Lower leg skin (tissue), 4 donors: ENCODE measurements around the gene NDEL1. TPM values are rescaled to one million over a fixed set of nuclear protein-coding genes. Genes with fewer than 3 reads are reported as not detected.

Experiments used
- total RNA-seq, 4 donors: library from RNA; depleted of rRNA; stranded (reverse); fragments of >200 nt; gene quantifications; one replicate each; pipeline ENCODE4 v1.1.0, GENCODE V29; 2016

The NDEL1 gene
- total RNA-seq, 4 donors from 2014 or later: 129 to 160 (median 145) TPM

Other genes starting within 250 kb of the NDEL1 start
- gene BORCS6, start 245.7 kb upstream of the NDEL1 start, total RNA-seq: 10 to 100 TPM; 22.0 to 26.6 (median 25.0) TPM
- gene AURKB, start 225.3 kb upstream of the NDEL1 start, total RNA-seq: 10 to 100 TPM in 2 of 4 donors, 1 to 10 TPM in 2; 3.2 to 12.9 (median 8.6) TPM
- 10 to 100 TPM; 11.2 to 32.0 (median 15.9) TPM for gene CTC1, start 187.8 kb upstream of the NDEL1 start, total RNA-seq
- 10 to 100 TPM in 3 of 4 donors, 1 to 10 TPM in 1; 6.2 to 19.0 (median 15.7) TPM for gene PFAS, start 186.6 kb upstream of the NDEL1 start, total RNA-seq
- 10 to 100 TPM; 11.4 to 18.1 (median 13.5) TPM for gene RANGRF, start 147.2 kb upstream of the NDEL1 start, total RNA-seq
- gene SLC25A35, start 140.5 kb upstream of the NDEL1 start, total RNA-seq: 1 to 10 TPM in 2 of 4 donors, under 1 TPM in 1, not detected in 1; 0.27 to 3.7 (median 2.6) TPM
- 10 to 100 TPM in 2 of 4 donors, 1 to 10 TPM in 2; 4.5 to 18.8 (median 10.0) TPM for gene ARHGEF15, start 125.6 kb upstream of the NDEL1 start, total RNA-seq
- not detected for gene ODF4, start 96.0 kb upstream of the NDEL1 start, total RNA-seq
- gene RPL26, start 52.7 kb upstream of the NDEL1 start, total RNA-seq: 1,000 to 10,000 TPM; 3,126 to 5,795 (median 3,707) TPM
- 10 to 100 TPM; 13.4 to 16.3 (median 15.0) TPM for gene RNF222, start 38.1 kb upstream of the NDEL1 start, total RNA-seq
- 10 to 100 TPM in 2 of 4 donors, 1 to 10 TPM in 2; 6.7 to 17.2 (median 11.4) TPM for gene MYH10, start 194.8 kb downstream of the NDEL1 start, total RNA-seq